GM21737 (cell line): ENCODE measurements around the gene INSRR.

ENCODE experiments used
- ATAC-seq: cut with Tn5 transposase; IDR thresholded peaks from one replicate; pipeline ENCODE4 v1.9.1; 2021; ENCODE audit warnings: mild to moderate bottlenecking, moderate library complexity; ENCODE audit not compliant: unreplicated experiment

INSRR gene

GRCh38 chr1:156876281-156876680 lies 17.4 kb upstream of the INSRR start:
- ATAC-seq = no peak

- ATAC-seq = no peak
Observed at GRCh38 chr1:156875341-156875615, 16.4 kb upstream of the INSRR start.

- ATAC-seq = no peak
Observed at GRCh38 chr1:156874572-156875340, 15.8 kb upstream of the INSRR start.

- ATAC-seq = no peak
Observed at GRCh38 chr1:156874142-156874541, 15.2 kb upstream of the INSRR start.

- ATAC-seq = no peak
Observed at GRCh38 chr1:156873659-156874058, 14.7 kb upstream of the INSRR start.

GRCh38 chr1:156869455-156869854 lies 10.5 kb upstream of the INSRR start:
- ATAC-seq = no peak

GRCh38 chr1:156868341-156868740 lies 9.4 kb upstream of the INSRR start:
- no peak for ATAC-seq

- ATAC-seq = no peak
Observed at GRCh38 chr1:156866249-156866909, 7.5 kb upstream of the INSRR start.

- ATAC-seq = no peak
Observed at GRCh38 chr1:156865865-156866248, 6.9 kb upstream of the INSRR start.

GRCh38 chr1:156865258-156865657 lies 6.3 kb upstream of the INSRR start:
- no peak for ATAC-seq

GRCh38 chr1:156864796-156865195 lies 5.9 kb upstream of the INSRR start:
- ATAC-seq = no peak

GRCh38 chr1:156863631-156864030 lies 4.7 kb upstream of the INSRR start:
- no peak for ATAC-seq

- no peak for ATAC-seq
Observed at GRCh38 chr1:156862997-156863599, 4.2 kb upstream of the INSRR start.

GRCh38 chr1:156862584-156862983 lies 3.7 kb upstream of the INSRR start:
- no peak for ATAC-seq

- ATAC-seq = no peak
Observed at GRCh38 chr1:156860628-156861423, 1.9 kb upstream of the INSRR start, which contains the start of gene NTRK1. Gene NTRK1, plus strand, starts transcription at chr1:156860865. Its CDS starts 70 bp downstream, at chr1:156860935.

- ATAC-seq = no peak
Observed at GRCh38 chr1:156860113-156860627, 1.3 kb upstream of the INSRR start.

- ATAC-seq = no peak
Observed at GRCh38 chr1:156859523-156860112, 701 bp upstream of the INSRR start.

GRCh38 chr1:156858555-156858956 lies 361 bp downstream of the INSRR start:
- no peak for ATAC-seq

GRCh38 chr1:156857532-156857931 lies 1.4 kb downstream of the INSRR start:
- no peak for ATAC-seq

- ATAC-seq = no peak
Observed at GRCh38 chr1:156856282-156856785, 2.6 kb downstream of the INSRR start.

GRCh38 chr1:156854634-156855033 lies 4.3 kb downstream of the INSRR start:
- no peak for ATAC-seq
